ENCODE data around the gene MMP8.

DNA sequence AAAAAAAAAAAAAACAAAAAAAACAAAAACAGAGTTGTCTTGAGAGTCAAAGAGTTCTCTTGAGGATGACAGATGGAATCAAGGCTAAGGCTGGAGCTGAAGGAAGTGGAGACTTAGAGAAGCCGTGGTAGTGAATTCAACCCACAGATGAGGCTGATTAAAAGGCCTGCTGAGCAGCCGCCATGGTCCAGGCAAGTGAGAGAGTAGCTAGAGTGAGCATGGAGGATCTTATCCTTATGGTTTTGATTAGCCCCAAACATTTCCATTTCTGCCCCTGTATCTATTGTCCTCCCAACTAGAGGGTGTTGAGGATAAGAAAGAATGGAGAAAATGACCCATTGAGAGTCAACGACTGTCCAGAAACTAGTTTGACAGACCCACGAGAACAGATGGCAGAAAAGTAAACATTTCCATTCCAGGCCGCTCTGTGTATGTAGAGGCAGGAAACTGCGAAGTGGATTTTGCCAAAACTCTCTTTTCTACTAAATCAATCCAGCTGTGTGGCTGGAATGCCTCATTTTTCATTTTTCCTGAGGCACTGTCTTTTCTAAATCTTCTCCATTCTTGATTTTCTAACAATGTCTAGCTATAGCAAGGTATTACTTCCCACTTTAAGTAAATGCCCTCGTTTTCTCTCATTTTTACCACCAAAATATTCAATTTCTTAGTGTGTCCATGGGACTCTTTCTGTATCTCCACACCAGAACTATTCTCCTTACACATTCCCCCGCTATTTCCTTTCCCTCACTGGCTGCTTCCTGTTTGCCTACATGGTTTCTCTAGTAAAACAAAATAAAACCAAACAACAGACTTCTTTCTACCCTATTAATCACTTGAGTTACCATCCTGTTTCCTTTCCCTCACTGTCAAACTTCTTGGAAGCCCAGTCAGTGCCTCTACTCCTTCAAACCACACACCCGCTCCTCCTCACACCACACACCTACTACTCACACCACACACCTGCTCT lies 5.4 kb upstream of the MMP8 start:
- TF ChIP-seq, protein P1, sequence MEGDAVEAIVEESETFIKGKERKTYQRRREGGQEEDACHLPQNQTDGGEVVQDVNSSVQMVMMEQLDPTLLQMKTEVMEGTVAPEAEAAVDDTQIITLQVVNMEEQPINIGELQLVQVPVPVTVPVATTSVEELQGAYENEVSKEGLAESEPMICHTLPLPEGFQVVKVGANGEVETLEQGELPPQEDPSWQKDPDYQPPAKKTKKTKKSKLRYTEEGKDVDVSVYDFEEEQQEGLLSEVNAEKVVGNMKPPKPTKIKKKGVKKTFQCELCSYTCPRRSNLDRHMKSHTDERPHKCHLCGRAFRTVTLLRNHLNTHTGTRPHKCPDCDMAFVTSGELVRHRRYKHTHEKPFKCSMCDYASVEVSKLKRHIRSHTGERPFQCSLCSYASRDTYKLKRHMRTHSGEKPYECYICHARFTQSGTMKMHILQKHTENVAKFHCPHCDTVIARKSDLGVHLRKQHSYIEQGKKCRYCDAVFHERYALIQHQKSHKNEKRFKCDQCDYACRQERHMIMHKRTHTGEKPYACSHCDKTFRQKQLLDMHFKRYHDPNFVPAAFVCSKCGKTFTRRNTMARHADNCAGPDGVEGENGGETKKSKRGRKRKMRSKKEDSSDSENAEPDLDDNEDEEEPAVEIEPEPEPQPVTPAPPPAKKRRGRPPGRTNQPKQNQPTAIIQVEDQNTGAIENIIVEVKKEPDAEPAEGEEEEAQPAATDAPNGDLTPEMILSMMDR (IDR thresholded peaks at IDR 0.05): no peak
- TF ChIP-seq ZFX (IDR thresholded peaks at IDR 0.05; ENCODE audit: borderline replicate concordance): no peak
